H9 (cell line): Measurements from ENCODE around the gene HAVCR1. TPM values are rescaled to one million over a fixed set of nuclear protein-coding genes. Genes with fewer than 3 reads are reported as not detected.

Experiments used
- DNase-seq: peaks from one replicate; pipeline ENCODE4 v3.0.0-alpha.2; 2017
- H2AFZ ChIP-seq: one replicate; pipeline ENCODE4 v1.6.1; 2013; ENCODE audit warnings: mild to moderate bottlenecking, low read length, control low read depth, moderate library complexity
- H2AK5ac ChIP-seq: 2 replicates; pipeline ENCODE4 v1.6.1; 2013; ENCODE audit warnings: low read length, control low read depth, mixed read lengths; ENCODE audit not compliant: insufficient read length
- H2BK120ac ChIP-seq: one replicate; pipeline ENCODE4 v1.6.1; 2013; ENCODE audit warnings: low read depth, mild to moderate bottlenecking, low read length, control low read depth, inconsistent platforms; ENCODE audit not compliant: poor library complexity, severe bottlenecking
- H2BK12ac ChIP-seq: 2 replicates; pipeline ENCODE4 v1.6.1; 2013; ENCODE audit warnings: low read length, control low read depth, mixed read lengths, low read depth; ENCODE audit not compliant: insufficient read length
- H2BK15ac ChIP-seq: 2 replicates; pipeline ENCODE4 v1.6.1; 2013; ENCODE audit warnings: low read depth, low read length, control low read depth
- H2BK20ac ChIP-seq: one replicate; pipeline ENCODE4 v1.6.1; 2013; ENCODE audit warnings: low read depth, mild to moderate bottlenecking, low read length, control low read depth, inconsistent platforms; ENCODE audit not compliant: poor library complexity, severe bottlenecking
- H2BK5ac ChIP-seq: 2 replicates; pipeline ENCODE4 v1.6.1; 2013; ENCODE audit warnings: low read length, control low read depth, mixed read lengths; ENCODE audit not compliant: insufficient read length
- H3K14ac ChIP-seq: 2 replicates; pipeline ENCODE4 v1.6.1; 2013; ENCODE audit warnings: low read length, control low read depth; ENCODE audit not compliant: insufficient read depth
- H3K18ac ChIP-seq: 2 replicates; pipeline ENCODE4 v1.6.1; 2013; ENCODE audit warnings: low read depth, mild to moderate bottlenecking, mixed read lengths, low read length, control low read depth; ENCODE audit not compliant: insufficient read length
- H3K23ac ChIP-seq: 2 replicates; pipeline ENCODE4 v1.6.1; 2013; ENCODE audit warnings: low read length, control low read depth, mixed read lengths, low read depth; ENCODE audit not compliant: insufficient read length
- H3K23me2 ChIP-seq: 2 replicates; pipeline ENCODE4 v1.6.1; 2013; ENCODE audit warnings: low read depth, mild to moderate bottlenecking, mixed read lengths, low read length, control low read depth; ENCODE audit not compliant: insufficient read length, poor library complexity, severe bottlenecking
- H3K27ac ChIP-seq: 2 replicates; pipeline ENCODE4 v1.5.1; 2013; ENCODE audit warnings: low read length, control low read depth, mixed read lengths, low read depth; ENCODE audit not compliant: insufficient read length
- H3K27me3 ChIP-seq: 2 replicates; pipeline ENCODE4 v1.6.1; 2013; ENCODE audit warnings: low read length, control low read depth, inconsistent platforms; ENCODE audit not compliant: insufficient read depth
- H3K4ac ChIP-seq: 2 replicates; pipeline ENCODE4 v1.6.1; 2013; ENCODE audit warnings: low read depth, mild to moderate bottlenecking, control low read depth, inconsistent platforms, low read length, moderate library complexity
- H3K4me1 ChIP-seq: 2 replicates; pipeline ENCODE4 v1.6.1; 2013; ENCODE audit warnings: low read length, control low read depth, inconsistent platforms; ENCODE audit not compliant: insufficient read depth
- H3K4me2 ChIP-seq: 2 replicates; pipeline ENCODE4 v1.6.1; 2013; ENCODE audit warnings: low read length, control low read depth, mixed read lengths; ENCODE audit not compliant: insufficient read length, insufficient read depth
- H3K56ac ChIP-seq: 2 replicates; pipeline ENCODE4 v1.6.1; 2013; ENCODE audit warnings: low read depth, mild to moderate bottlenecking, mixed read lengths, low read length, control low read depth; ENCODE audit not compliant: insufficient read length
- H3K79me1 ChIP-seq: 2 replicates; pipeline ENCODE4 v1.6.1; 2013; ENCODE audit warnings: low read depth, mild to moderate bottlenecking, moderate library complexity, low read length, control low read depth, inconsistent platforms; ENCODE audit not compliant: insufficient read depth, poor library complexity, severe bottlenecking
- H3K79me2 ChIP-seq: 2 replicates; pipeline ENCODE4 v1.6.1; 2013; ENCODE audit warnings: low read length, control low read depth, inconsistent platforms; ENCODE audit not compliant: insufficient read depth
- H3K9ac ChIP-seq: 2 replicates; pipeline ENCODE4 v1.6.1; 2013; ENCODE audit warnings: low read length, control low read depth, mixed read lengths; ENCODE audit not compliant: insufficient read length; ENCODE audit errors: extremely low read depth
- H3K9me3 ChIP-seq: one replicate; pipeline ENCODE4 v1.6.1; 2013; ENCODE audit warnings: low read depth, low read length, inconsistent platforms; ENCODE audit not compliant: control insufficient read depth
- H3T11ph ChIP-seq: one replicate; pipeline ENCODE4 v1.6.1; 2013; ENCODE audit warnings: mild to moderate bottlenecking, low read length, control low read depth, inconsistent platforms
- H4K20me1 ChIP-seq: one replicate; pipeline ENCODE4 v1.6.1; 2013; ENCODE audit not compliant: control insufficient read depth, insufficient read length, insufficient read depth
- H4K5ac ChIP-seq: 2 replicates; pipeline ENCODE4 v1.6.1; 2013; ENCODE audit warnings: low read depth, mild to moderate bottlenecking, mixed read lengths, low read length, control low read depth; ENCODE audit not compliant: insufficient read length
- H4K8ac ChIP-seq: replicated peaks from 2 replicates; pipeline ENCODE4 v1.6.1; 2013; ENCODE audit warnings: low read length, control low read depth, mixed read lengths, low read depth; ENCODE audit not compliant: insufficient read length
- H4K91ac ChIP-seq: 2 replicates; pipeline ENCODE4 v1.6.1; 2013; ENCODE audit warnings: low read depth, mild to moderate bottlenecking, moderate library complexity, mixed read lengths, low read length, control low read depth; ENCODE audit not compliant: insufficient read length
- H3K27ac Mint-ChIP-seq, 3 experiments: 2 replicates in 2 of 3; 3 replicates in 1 of 3; pipeline ENCODE4 v1.8.0; 2020 to 2021; ENCODE audit warnings: mixed read lengths in 3 of 3, mild to moderate bottlenecking in 1 of 3, moderate library complexity in 1 of 3
- H3K27me3 Mint-ChIP-seq: 2 replicates; pipeline ENCODE4 v1.8.0; 2021; ENCODE audit warnings: low read depth, mild to moderate bottlenecking, moderate library complexity, mixed read lengths
- H3K36me3 Mint-ChIP-seq, 3 experiments: 2 replicates in 2 of 3; 3 replicates in 1 of 3; pipeline ENCODE4 v1.8.0; 2020 to 2021; ENCODE audit warnings: low read depth in 3 of 3, mixed read lengths in 3 of 3; ENCODE audit not compliant: insufficient read depth in 1 of 3
- H3K4me1 Mint-ChIP-seq, 2 experiments: 2 replicates each; pipeline ENCODE4 v1.8.0; 2020; ENCODE audit warnings: mixed read lengths in 2 of 2
- H3K4me3 Mint-ChIP-seq, 2 experiments: 2 replicates in 1 of 2; 3 replicates in 1 of 2; pipeline ENCODE4 v1.8.0; 2020 to 2021; ENCODE audit warnings: mild to moderate bottlenecking in 2 of 2, mixed read lengths in 2 of 2, moderate library complexity in 1 of 2
- H3K9me3 Mint-ChIP-seq, 2 experiments: 2 replicates in 1 of 2; 3 replicates in 1 of 2; pipeline ENCODE4 v1.8.0; 2020; ENCODE audit warnings: mild to moderate bottlenecking in 2 of 2, mixed read lengths in 2 of 2, moderate library complexity in 1 of 2
- WGBS: extraction: QIAGEN DNeasy Blood & Tissue Kit; methylation state at CpG from one replicate; pipeline ENCODE4 v1.1.7; 2013; ENCODE audit warnings: missing lambda C conversion rate, low lambda C conversion rate, mixed read lengths; ENCODE audit not compliant: insufficient read length; ENCODE audit errors: extremely low coverage; 5-methylcytosine and 5-hydroxymethylcytosine counted together
- total RNA-seq: library from RNA; stranded (reverse); gene quantifications from 2 replicates; pipeline ENCODE4 v1.2.1, GENCODE V29; 2021
- TF ChIP-seq, protein P1 (sequence below): fragments of 200-600 bp; sonication (generic); conservative IDR thresholded peaks from 3 replicates; pipeline ENCODE4 v1.8.0; 2021; ENCODE audit warnings: antibody characterized with exemption, mild to moderate bottlenecking

The HAVCR1 gene
- total RNA-seq, 1 experiment from 2014 or later, result not detected

DNA sequence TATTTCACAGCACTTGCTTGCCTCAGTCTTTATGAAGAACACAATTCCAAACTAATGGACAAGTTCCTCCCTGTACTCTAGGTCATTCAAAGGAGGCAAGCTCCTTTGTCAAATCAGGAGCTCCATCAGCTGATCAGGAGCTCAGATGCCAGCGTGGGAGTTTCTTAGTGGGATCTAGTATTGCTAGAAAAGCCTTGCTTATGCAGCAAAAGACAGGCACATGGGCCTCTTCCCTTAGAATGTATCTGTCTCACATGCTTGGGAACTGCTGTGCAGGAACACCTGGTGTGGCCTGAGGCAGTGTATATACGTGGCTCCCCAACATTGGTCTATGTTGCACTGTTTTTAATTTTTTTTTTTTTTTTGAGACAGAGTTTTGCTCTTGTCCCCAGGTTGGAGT is 21.4 kb upstream of the HAVCR1 start:
- H3K79me1 ChIP-seq, result no peaks in the 10 kb centered on the region
- Mint-ChIP-seq H3K27ac (no peak overlapping the region), H3K4me1 (no peaks in the 10 kb centered on the region), H3K9me3 (no peaks in the 10 kb centered on the region), H3K27me3 (no peaks in the 10 kb centered on the region), H3K4me3 (no peak overlapping the region), H3K36me3 (no peaks in the 10 kb centered on the region)
- H2BK5ac ChIP-seq, result no peak overlapping the region
- no peak overlapping the region for H3K4me2 ChIP-seq
- no peak overlapping the region for H2AFZ ChIP-seq
- H3K27ac ChIP-seq, result no peak overlapping the region
- no peaks in the 10 kb centered on the region for H4K20me1 ChIP-seq
- H2BK12ac ChIP-seq, result no peak overlapping the region
- no peak overlapping the region for H3K14ac ChIP-seq
- H3K79me2 ChIP-seq, result no peaks in the 10 kb centered on the region
- no peak overlapping the region for H2BK20ac ChIP-seq
- no peak overlapping the region for H3K4ac ChIP-seq
- TF ChIP-seq, protein P1, sequence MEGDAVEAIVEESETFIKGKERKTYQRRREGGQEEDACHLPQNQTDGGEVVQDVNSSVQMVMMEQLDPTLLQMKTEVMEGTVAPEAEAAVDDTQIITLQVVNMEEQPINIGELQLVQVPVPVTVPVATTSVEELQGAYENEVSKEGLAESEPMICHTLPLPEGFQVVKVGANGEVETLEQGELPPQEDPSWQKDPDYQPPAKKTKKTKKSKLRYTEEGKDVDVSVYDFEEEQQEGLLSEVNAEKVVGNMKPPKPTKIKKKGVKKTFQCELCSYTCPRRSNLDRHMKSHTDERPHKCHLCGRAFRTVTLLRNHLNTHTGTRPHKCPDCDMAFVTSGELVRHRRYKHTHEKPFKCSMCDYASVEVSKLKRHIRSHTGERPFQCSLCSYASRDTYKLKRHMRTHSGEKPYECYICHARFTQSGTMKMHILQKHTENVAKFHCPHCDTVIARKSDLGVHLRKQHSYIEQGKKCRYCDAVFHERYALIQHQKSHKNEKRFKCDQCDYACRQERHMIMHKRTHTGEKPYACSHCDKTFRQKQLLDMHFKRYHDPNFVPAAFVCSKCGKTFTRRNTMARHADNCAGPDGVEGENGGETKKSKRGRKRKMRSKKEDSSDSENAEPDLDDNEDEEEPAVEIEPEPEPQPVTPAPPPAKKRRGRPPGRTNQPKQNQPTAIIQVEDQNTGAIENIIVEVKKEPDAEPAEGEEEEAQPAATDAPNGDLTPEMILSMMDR, result no peak
- H2BK15ac ChIP-seq, result no peak overlapping the region
- no CpG with 5 or more reads among the region's 2 CpGs for WGBS
- H3K9me3 ChIP-seq, result no peaks in the 10 kb centered on the region
- no peaks in the 10 kb centered on the region for H3K23me2 ChIP-seq
- no peak overlapping the region for H3T11ph ChIP-seq
- H3K56ac ChIP-seq, result no peak overlapping the region
- no peak overlapping the region for H4K5ac ChIP-seq
- DNase-seq, result no peak
- H2BK120ac ChIP-seq, result no peak overlapping the region
- H4K91ac ChIP-seq, result no peak overlapping the region
- H3K4me1 ChIP-seq, result no peaks in the 10 kb centered on the region
- no peak overlapping the region for H3K18ac ChIP-seq
- no peak overlapping the region for H4K8ac ChIP-seq
- no peaks in the 10 kb centered on the region for H3K27me3 ChIP-seq
- H3K23ac ChIP-seq, result no peak overlapping the region
- no peak overlapping the region for H2AK5ac ChIP-seq
- no peak overlapping the region for H3K9ac ChIP-seq
